ENCODE data around the gene MEX3A. TPM values are rescaled to one million over a fixed set of nuclear protein-coding genes. Genes with fewer than 3 reads are reported as not detected.

MEX3A gene
- total RNA-seq, 1 experiment from 2014 or later: 79.1 TPM

- TF ChIP-seq ZNF232 (CRISPR knock-in tag; IDR thresholded peaks at IDR 0.05): no peak
- 0 out of 2 replicates have a peak, but pooled peaks have one; percentile 23 for TF ChIP-seq CBFB (CRISPR knock-in tag; IDR thresholded peaks at IDR 0.05; ENCODE audit: low read depth)
- TF ChIP-seq SMAD4 (CRISPR knock-in tag; IDR thresholded peaks at IDR 0.05): no peak
- TF ChIP-seq CREM (CRISPR knock-in tag; IDR thresholded peaks at IDR 0.05): 0 out of 2 replicates have a peak, but pooled peaks have one; percentile 52
- TF ChIP-seq FOXP1 (CRISPR knock-in tag; IDR thresholded peaks at IDR 0.05; ENCODE audit: borderline replicate concordance): peak; percentile 72; the same call in 1 of the 2 replicates
- no peak for TF ChIP-seq ZNF532 (CRISPR knock-in tag; IDR thresholded peaks at IDR 0.05; ENCODE audit: borderline replicate concordance)
- TF ChIP-seq ZSCAN18 (CRISPR knock-in tag; IDR thresholded peaks at IDR 0.05): no peak
- no peak for TF ChIP-seq FOXJ3 (CRISPR knock-in tag; IDR thresholded peaks at IDR 0.05; ENCODE audit: borderline replicate concordance)
- peak; percentile 63; the same call in 1 of the 2 replicates for TF ChIP-seq FOXP4 (CRISPR knock-in tag; IDR thresholded peaks at IDR 0.05)
- peak; percentile 56; the same call in 1 of the 2 replicates for TF ChIP-seq E2F5 (CRISPR knock-in tag; IDR thresholded peaks at IDR 0.05)
- no peak for TF ChIP-seq E2F4 (CRISPR knock-in tag; IDR thresholded peaks at IDR 0.05; ENCODE audit: borderline replicate concordance, low read depth)
- peak; percentile 75; the same call in 1 of the 2 replicates for TF ChIP-seq ZBTB43 (CRISPR knock-in tag; IDR thresholded peaks at IDR 0.05)
- TF ChIP-seq ATF2 (CRISPR knock-in tag; IDR thresholded peaks at IDR 0.05; ENCODE audit: borderline replicate concordance, low read depth): no peak
- TF ChIP-seq IRF1 (CRISPR knock-in tag; IDR thresholded peaks at IDR 0.05): peak; percentile 24; the same call in 1 of the 2 replicates
- peak; percentile 74 for TF ChIP-seq GABPB1 (CRISPR knock-in tag; IDR thresholded peaks at IDR 0.05)
- TF ChIP-seq PRDM15 (CRISPR knock-in tag; IDR thresholded peaks at IDR 0.05): no peak
Measured at GRCh38 chr1:156054500-156055280, 27.6 kb downstream of the MEX3A start, which contains the start of gene LAMTOR2 (continued).

All from WTC11 (cell line).